Measurements from ENCODE around the gene UBE2A.

- TF ChIP-seq POLR2AphosphoS5 (IDR thresholded peaks at IDR 0.05; ENCODE audit: low read length) (no peak), SMARCA5 (IDR thresholded peaks at IDR 0.05) (no peak), YY1 (IDR thresholded peaks at IDR 0.05; ENCODE audit: low read depth, low read length) (no peak), CTCF (IDR thresholded peaks at IDR 0.05 in 2 of 3, conservative IDR thresholded peaks at IDR 0.05 in 1 of 3; ENCODE audit: control insufficient read depth in 2 of 3, extremely low read depth in 1 of 3, insufficient read depth in 1 of 3, low read depth in 3 of 3, low read length in 3 of 3) (no peak), POLR2A (IDR thresholded peaks at IDR 0.05; ENCODE audit: low read depth, low read length) (no peak), SMC3 (IDR thresholded peaks at IDR 0.05; ENCODE audit: borderline replicate concordance, low read length) (no peak), CHD4 (IDR thresholded peaks at IDR 0.05) (no peak), RB1 (IDR thresholded peaks at IDR 0.05; ENCODE audit: borderline replicate concordance) (no peak)
These were observed 446 bp upstream of the UBE2A start for GRCh38 chrX:119573840-119574393.

Measured in GM12878 (cell line).